ENCODE results near the gene PGLYRP1.

PGLYRP1 gene

DNA sequence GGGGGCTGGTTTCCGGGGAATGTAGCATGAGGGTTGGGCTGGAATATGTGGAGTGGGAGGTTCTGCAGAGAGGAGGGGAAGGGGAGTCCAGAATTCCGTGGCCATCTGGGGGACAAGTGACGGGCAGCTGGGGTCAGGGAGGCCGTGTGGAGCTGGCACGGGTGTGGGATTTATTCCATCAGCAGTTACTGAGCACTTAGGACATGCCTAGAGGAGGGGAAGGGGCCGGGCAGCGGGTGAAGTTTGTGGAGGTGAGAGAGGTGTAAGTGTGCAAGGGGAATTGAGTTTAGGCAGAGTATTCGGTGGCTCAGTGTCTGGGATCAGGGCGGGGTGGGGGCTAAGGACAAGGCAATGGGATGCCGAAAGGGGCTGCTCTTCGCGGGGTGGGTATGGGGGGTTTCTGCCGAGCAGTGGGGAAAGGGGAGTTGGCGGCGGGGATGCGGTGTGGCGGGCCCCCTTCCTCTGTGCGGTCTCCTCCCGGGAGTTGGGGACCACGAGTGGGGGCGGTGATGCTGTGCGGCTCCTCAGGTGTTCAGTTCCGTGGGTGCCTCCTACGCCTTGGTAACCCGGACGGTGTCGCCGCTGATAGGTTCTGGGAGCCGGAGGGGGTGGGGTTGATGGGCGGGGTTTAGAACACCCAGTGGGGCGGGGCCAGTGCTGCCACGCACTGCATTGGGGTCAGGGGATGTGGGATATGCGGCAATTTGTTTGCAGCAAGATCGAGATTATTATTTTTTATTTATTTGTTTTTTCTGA, 22.2 kb downstream of the PGLYRP1 start:
- DNase-seq (ENCODE audit: low spot score) = no peak

DNA sequence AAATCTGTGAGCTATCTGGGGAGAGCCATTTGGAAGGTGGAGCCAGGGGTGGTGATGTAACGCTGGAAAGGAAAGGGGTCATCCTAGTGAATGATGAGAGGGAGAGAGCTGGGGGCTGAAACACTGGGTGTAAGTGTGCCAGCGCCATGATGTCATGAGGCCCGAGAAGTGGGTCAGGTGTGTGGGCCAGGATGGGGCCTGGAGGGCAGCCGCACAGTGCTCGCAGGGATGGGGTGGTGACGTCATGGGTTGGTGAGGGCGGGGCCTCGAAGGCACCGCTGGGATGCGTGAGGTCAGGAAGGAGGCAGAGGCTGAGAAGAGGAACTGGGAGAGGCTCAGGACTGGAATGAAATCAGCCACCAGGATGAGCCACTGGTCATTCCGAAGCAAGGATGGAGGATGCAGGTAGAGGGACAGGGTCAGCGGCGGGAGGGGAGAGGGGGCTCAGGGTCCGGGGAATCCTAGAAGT, 23.2 kb downstream of the PGLYRP1 start:
- no peak for DNase-seq (ENCODE audit: low spot score)

DNA sequence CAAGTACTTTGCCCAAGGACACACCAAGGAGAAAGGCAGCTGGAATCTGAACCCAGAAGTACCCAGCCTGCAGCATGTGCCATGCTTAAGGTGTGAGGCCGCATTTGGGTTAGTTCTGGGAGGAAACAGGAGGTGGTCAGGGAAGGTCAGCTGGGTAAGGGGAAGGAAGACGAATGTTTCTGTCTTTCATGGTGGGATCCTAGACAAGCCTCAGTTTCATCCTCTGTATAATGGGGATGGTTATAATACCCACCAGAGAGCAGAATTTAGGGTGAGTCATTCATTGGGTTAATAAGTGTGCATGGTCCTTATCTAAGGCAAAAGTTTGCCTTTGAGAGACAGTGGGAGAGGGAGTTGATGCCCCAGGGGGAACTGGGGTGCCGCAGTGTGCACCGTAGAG, 24.0 kb downstream of the PGLYRP1 start:
- DNase-seq (ENCODE audit: low spot score) = no peak

DNA sequence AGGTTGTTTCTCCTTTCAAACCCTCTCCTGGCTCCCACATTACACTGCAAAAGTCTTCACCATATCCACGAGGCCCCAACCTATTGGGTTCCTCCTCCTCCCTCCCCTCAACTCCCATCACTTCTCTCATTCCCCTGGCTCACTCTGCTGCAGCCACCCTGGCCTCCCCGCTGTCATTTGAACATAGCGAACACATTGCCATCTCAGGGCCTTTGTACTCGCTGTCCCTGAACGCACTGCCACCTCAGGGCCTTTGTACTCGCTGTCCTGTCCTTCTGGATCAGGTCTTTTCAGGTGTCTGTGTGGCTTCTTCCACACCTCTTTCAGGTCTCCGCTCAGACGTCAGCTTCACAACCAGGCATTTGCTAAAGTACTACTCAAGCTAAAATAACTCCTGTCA, 25.9 kb downstream of the PGLYRP1 start:
- DNase-seq (ENCODE audit: low spot score) = no peak

DNA sequence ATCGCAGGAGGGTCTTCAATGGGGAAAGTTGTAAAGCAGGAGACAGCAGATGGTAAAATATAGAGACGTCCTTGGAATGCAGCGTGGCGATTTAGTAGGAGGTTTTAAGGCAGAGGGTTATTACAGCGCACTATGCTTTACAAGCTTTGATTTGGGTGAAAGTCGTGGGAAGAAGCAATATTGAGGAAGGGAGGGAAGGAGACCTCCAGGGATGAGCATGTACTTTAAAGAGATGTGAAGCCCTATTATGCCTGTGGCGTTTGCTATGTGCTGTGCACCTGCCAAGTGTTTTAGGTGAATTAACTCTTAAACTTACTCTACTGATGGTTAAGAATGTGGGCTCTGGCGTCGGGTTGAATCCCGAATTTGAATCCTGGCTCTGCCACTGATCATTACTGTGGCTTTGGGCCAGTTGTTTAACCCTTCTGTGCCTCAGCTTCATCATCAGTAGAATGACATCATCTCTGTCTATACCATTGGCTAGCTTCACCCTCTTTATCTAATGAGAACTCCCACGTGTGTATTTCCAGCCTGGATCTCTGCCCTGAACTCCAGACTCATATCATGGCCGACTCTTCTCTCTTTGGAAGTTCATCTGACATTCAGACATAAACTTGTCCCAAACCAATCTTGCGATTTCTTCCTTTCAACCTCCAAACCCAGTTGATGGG, 27.0 kb downstream of the PGLYRP1 start:
- no peak for DNase-seq (ENCODE audit: low spot score)

DNA sequence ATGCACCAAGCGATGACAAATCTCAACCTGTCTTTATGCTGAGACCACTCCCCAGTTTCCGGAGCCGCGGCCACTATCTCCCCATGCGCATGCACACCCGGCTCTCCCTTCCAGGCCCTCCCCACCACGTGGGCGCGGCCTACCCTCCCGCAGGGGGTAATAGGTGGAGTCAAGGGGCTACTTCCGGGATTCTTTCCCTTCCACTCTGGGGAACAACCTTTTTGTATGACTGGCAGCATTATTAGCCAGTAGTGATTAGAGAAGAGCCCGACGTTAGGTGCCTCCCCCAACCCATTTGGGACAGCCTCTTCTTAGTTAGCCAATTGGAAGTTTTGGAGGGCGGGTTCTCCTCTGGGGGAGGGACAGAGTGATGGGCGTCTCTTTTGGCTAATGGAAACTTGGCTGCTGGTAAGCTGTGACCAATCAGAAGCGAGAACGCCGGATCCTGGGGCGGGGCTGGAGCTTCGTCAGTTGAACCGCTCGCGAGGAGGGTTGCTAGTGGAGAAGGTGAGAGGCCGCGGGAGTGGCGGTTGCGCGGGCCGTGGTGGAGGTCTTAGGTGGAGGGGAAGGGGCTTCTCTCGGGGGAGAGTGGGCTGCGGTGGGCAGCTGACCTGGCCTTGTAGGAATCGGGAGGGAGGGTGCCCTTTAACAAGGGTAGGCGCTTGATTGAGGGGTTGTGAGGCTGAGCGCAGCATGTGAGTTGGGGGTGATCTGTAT, 27.7 kb downstream of the PGLYRP1 start, which contains the start of gene CCDC61:
Gene CCDC61 (plus strand): TSS at position 470 of the 717 bp plus-strand sequence. CDS start 7,552 bp downstream, outside the sequence.
- peak; percentile 99 for DNase-seq (ENCODE audit: low spot score)

DNA sequence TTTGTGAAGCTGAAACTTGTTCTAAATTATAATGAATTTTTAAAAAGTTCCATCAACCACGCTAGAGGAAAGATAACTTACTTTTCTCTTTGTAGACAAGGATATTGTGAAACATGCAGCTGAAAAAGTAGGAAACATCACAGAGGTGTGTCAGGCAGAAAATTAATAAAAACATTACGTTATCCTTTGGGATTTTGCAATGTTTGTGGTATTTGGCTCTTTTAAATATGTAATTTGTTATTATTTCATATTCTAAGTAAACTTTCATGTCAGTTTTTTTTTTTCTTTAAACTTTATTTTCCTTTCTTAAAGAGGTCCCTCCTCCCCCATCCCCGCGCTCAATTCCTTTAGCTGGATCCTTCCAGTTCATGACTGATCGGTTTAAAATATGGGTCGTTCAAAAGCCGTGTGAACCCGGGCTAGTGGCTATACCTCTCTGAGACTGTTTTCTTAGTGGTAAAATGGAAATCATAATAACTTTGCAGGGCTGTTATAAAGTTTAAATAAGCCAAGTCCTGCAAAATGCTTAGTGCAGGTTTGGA, 28.3 kb downstream of the PGLYRP1 start:
- no peak for DNase-seq (ENCODE audit: low spot score)

DNA sequence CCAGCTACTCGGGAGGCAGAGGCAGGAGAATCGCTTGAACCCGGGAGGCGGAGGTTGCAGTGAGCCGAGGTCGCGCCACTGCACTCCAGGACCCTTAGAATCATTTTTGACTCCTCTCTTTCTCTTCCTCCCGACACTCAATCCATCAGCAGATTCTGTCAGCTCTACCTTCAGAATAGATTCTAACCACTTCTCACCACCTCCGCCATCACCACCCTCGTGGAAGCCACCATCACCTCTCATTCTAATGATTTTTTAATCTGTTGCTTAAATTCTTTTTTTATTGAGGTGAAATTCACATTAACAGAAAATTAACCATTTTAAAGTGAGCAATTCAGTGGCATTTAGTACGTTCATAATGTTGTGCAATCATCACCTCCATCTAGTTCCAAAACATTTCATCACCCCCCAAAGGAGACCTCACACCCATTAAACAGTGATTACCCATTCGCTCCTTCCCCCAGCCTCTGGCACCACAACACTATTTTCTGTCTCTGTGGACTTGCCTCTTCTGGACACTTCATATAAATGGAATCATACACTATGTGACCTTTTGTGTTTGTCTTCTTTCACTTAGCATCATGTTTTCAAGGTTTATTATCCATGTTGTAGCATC, 32.6 kb downstream of the PGLYRP1 start:
- DNase-seq (ENCODE audit: low spot score) = no peak

DNA sequence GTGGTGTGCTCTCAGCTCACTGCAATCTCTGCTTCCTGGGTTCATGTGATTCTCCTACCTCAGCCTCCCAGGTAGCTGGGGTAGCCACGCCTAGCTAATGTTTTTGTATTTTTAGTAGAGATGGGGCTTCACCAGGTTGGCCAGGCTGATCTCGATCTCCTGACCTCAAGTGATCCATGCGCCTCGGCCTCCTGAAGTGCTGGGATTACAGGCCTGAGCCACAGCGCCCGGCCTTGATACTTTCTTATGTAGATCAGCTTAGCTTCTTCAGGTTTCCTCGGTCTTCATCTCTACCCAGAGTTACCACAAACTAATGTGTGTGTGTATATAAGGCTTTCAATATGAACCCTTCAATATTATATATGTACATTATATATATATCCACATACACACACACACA, 37.5 kb downstream of the PGLYRP1 start:
- DNase-seq (ENCODE audit: low spot score) = no peak

DNA sequence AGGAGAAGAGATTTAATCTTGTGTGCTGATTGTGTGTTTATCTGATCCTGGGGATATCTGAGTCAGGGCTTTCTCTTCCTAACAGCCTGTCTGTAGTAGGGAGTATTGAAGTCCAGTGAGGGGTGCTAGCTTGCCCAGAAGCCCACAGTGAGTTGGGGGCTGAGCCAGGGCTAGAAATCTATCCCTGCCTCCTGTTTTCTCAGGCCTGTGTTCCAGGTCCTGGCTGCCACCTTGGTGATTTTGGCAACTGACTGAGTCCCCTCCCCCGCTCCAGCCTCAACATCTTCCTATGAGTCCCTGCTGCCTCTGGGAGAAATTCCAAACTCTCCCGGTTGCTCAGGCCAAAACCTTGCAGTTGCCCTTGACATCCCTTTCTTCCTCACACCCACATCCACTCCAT, 41.5 kb downstream of the PGLYRP1 start:
- DNase-seq (ENCODE audit: low spot score) = no peak

DNA sequence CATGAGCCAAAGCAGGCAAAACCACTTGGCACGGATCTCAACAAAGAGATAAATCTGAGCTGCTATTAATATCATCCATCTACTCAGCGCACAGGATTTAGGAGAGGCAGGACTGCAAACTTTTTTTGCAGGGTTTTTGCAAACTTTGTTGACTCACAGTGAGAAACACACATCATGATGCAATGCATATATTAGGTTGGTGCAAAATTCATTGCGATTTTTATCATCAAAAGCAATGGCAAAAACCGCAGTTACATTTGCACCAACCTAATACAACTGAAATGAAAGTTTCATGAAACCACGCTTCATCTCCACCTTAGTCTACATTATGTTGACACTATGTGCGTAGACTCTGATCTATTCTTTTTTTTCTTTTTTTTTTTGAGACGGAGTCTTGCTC, 44.7 kb downstream of the PGLYRP1 start:
- DNase-seq (ENCODE audit: low spot score) = no peak

DNA sequence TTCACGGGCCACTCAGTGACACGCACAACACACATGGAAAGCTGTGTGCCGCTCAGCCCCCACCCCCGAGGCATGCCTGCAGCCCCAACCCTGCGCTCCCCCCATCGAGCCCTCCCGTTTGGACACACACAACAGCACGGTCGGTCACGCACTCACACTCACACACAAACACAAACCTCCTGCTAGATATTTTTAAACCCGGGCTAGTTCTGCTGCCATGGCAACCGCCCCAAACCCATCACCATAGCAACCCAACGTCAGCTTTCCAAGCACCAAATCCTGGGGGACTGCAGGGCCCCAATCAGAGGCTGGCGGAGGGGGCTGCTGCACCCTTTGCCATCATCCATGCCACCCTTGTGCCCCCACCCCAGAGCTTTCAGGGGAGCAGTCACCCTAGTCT, 46.7 kb downstream of the PGLYRP1 start:
- no peak for DNase-seq (ENCODE audit: low spot score)

DNA sequence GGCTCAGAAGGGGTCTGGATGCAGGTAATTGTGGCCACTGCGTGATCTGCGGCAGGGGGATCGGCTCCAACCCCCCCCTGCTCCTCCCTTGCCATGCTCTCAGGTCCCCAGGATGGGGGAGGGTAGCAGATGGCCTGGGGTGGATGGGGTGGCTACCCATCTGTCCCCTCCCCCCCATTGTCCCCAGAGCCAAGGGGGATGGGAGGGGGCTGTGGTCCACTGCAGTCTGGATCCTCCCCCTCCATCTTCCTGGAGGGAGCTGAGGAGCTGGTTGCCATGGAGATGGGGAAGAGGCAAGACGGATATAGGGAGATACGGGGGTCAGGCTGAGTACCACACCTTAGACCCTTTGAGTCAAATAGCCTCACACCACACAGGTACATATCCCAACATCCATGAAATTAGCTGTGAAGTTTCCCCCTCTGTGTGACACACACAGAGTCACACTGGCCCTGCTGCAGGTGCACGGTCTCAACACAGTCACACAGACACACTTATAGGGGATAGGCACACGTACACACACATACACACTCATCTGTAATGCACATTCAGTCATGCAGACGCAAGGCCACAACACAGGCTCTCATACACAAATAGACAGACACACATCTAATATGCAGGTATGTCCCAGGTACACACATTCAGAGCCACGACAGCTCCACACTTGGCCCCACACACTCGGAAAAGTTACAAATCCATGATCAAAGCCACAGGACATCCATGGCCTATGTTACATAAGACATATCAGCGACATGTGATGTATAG, 47.4 kb downstream of the PGLYRP1 start:
- DNase-seq (ENCODE audit: low spot score) = no peak

DNA sequence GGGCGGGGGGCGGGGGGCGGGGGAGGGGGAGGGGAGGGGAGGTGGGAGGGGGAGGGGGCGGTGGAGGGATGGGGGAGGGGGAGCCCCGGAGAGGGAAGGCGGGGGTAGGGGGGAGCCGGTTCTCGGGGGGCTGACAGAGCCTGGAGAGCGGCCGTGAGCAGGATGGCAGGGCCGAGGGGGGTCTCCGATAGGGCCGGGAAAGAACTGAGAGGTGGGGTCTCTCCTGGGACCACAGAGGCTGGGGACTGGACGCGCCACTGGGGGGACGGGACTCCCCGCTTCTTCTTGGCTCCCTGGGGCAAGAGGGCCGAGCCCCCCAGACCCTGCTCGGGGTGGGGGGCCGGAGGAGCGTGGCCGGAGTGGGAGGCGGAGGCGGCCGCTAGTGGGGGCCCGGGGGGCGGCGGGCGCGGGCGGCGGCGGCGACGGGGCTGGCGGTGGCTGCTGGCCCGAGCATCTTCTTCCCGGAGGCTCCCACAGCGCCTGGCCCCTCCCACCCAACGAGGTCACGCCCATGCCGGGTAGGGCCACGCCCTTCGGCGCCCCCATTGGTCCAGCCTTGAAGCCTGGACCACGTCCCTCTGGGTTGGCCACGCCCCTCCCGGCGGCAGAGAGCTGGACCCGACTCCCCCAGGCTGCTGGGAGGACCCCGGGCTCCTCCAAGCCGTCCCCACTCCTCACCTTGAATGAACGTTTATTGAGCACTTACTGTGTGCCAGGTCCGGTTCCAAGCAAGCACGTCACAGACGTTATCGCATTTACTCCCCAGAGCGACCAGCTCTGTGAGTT, 49.1 kb downstream of the PGLYRP1 start, which contains the start of gene NOVA2:
Gene NOVA2 (minus strand): TSS at position 313 of the 786 bp plus-strand sequence. CDS start 514 bp downstream, outside the sequence.
- peak; percentile 67 for DNase-seq (ENCODE audit: low spot score)

DNA sequence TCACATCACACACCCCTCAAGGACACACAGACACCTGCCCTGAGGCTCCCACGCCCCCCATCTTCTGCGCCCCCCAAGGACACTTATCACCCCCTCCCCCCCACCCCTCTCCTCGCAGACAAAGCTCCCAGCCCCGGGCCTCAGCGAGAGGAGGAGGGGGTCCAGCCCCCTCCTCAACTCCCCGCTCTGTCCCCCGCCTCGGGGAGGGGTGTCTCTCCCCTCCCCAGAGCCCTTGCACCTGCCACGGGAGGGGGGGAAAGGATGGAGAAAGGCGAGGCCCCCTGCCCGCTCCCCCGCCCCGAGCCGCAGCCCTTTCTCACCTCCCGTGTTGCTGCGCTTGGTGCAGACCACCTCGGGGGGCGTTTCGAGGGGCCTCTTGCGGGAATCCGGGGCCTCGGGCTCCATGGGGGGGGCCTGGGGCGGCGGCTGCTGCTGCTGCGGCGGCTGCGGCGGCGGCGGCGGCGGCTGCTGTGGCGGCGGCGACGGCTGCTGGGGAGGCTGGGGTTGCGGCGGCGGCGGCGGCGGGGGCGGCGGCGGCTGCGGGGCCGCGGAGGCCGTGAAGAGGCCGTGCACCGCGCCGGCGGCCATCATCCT, 49.8 kb downstream of the PGLYRP1 start:
- DNase-seq (ENCODE audit: low spot score) = no peak

DNA sequence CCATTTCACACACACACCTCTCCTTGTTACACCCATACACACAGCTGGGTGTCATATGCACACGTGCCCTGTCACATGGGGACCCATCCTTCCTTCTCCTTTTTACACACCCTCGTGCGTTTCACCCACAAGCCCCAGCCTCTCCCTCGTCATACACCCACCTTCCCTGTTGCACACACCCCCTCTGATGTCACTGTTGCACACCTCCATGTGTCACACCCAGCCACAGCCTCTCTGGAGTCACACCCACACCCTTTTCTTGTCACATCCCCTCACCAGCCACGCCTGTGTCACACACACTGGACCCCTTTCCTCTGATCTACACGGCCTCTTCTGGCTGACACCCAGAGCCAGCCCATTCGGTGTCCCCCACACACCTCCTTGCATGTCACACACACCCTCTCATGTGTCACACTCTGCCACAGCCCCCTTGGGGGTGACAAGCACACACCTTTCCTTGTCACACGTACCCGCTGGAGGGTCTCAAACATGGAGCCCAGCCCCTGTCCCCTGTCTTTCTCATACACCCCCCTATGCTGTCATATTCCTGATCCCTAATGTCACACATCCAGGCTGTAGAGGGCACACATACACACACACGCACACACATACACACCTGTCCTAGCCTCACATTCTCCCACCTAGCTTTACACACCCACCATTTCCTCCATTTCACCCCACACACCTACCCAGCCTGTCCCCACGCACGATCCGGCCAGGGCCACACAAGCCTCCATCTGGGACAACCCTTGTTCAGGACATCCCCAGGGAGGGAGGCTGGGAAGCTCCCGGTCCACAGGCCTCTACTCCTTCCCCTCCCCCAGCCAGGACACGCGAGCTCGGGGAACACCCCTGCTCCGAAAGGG, 50.5 kb downstream of the PGLYRP1 start:
- no peak for DNase-seq (ENCODE audit: low spot score)

DNA sequence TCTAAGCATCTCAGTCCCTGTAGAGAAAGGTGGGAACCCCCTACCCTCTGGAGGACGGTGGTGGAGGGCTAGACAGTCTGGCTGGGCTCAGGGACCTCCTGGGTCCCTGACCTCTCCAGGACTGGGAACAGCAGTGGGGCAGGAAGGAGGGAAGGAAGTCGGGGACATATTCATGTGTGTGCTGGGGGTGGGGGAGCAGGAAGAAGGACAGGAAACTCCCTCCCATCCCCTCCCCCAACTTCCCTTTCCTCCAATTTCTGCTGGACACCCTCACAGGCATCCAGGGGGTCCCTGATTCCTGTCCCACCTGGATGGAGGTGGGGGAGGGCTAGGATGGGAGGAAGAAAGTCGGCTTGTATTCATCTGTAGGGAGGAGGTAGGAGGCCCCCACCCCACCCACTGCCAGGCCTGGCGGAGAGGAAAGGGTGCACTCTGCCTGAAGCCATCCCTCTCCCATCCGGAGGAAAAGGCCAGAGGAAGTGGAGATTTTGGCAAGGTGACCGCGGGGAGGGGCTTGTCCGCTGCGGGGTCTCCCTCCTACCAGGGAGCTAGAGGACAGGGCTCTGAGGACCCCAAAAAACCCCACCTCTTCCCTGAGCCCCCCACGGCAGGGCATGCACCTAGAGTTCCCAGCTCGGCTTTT, 51.5 kb downstream of the PGLYRP1 start:
- DNase-seq (ENCODE audit: low spot score) = no peak

DNA sequence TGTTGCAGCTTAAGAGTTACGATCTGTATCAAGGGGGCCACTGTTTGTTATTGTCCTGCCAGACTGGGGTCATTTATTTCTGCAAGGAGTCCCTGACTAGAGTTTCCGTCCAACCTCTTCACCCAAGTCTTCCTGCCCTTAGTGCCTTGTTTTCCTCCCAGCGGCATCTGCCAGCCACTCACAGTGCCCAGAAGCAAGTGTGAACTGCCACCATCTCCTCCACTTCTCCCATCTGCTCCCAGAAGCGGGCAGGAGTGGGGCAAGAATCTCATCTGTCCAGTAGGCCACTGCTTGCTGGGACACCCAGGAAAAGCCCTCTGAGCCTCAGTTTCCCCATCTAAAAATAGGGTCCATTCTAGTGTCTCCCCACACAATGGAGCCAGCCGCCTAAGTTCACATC, 53.2 kb downstream of the PGLYRP1 start:
- DNase-seq (ENCODE audit: low spot score) = no peak
